ENCODE results near the gene PIK3R6. TPM values are rescaled to one million over a fixed set of nuclear protein-coding genes. Genes with fewer than 3 reads are reported as not detected.

Gene PIK3R6
- total and polyA plus RNA-seq, 10 of the 15 experiments (the other 5 are each of a cell fraction or from before 2014, with no cell fraction given) = 6.7 to 146 (median 68.2) TPM

GRCh38 chr17:8851600-8851999 is 15.9 kb downstream of the PIK3R6 start:
- no TSS peak for BruUV-seq (replicated peaks)
- Histone ChIP-seq H3K4me3 (0 out of 2 replicates have a peak overlapping the region, but pooled peaks have one; percentile 30), H3K4me1 (ENCODE audit: control insufficient read depth, insufficient read depth, low read length) (peaks cover 58% of the 10 kb centered on the region), H3K79me2 (ENCODE audit: control insufficient read depth, insufficient read depth, low read length) (peaks cover 69% of the 10 kb centered on the region), H3K36me3 (ENCODE audit: control insufficient read depth in 2 of 2, insufficient read depth in 2 of 2, low read length in 1 of 2) (peaks cover 23 to 49% of the 10 kb centered on the region in 2 experiments), H3K9ac (ENCODE audit: control insufficient read depth, insufficient read depth, low read length) (no peak overlapping the region; the same call in 1 of the 2 replicates), H2AFZ (ENCODE audit: control insufficient read depth, low read depth, low read length) (no peak overlapping the region), H4K20me1 (ENCODE audit: control insufficient read depth, insufficient read depth) (no peaks in the 10 kb centered on the region), H3K4me2 (ENCODE audit: control insufficient read depth, insufficient read depth) (peak overlapping the region; percentile 78), H3K9me3 (replicated peaks; ENCODE audit: control insufficient read depth, insufficient read depth, low read length) (peaks cover 6% of the 10 kb centered on the region; the same call in 2 of the 3 replicates), H3K27me3 (replicated peaks in 1 of 2; ENCODE audit: control insufficient read depth in 2 of 2, insufficient read depth in 2 of 2, low read length in 1 of 2) (no peaks in the 10 kb centered on the region), H3K27ac (ENCODE audit: control insufficient read depth, insufficient read depth) (peak overlapping the region; percentile 83)
- DNase-seq (ENCODE audit: low read depth, low spot score) (no peak), FAIRE-seq (peak; percentile 64), ATAC-seq (no peak)
- CTCF ChIA-PET = no interaction called here
- RAD21 ChIA-PET (ENCODE audit: unreplicated experiment) = interaction anchor here (2.5 kb wide), 1 partner anchor 41 kb away, joined by 17 read pairs; no protein-coding TSS in a partner anchor
- intact Hi-C loops (cut with micrococcal nuclease; ENCODE audit: unreplicated experiment) = no loop called here
- POLR2A ChIA-PET = no interaction called here
- WGBS (ENCODE audit: insufficient coverage, insufficient replicate concordance, low lambda C conversion rate, missing lambda C conversion rate) = 35% methylated on average over 5 of the region's 5 CpGs
- in situ Hi-C loops (cut with MboI) = no loop called here
- SMC1A ChIA-PET (ENCODE audit: uncharacterized antibody, unreplicated experiment) = interaction anchor here (2.6 kb wide), 1 partner anchor 43 kb away, joined by 28 read pairs; no protein-coding TSS in a partner anchor
- TF ChIP-seq ZNF592 (IDR thresholded peaks at IDR 0.05) (peak; percentile 31), ZSCAN29 (IDR thresholded peaks at IDR 0.05) (no peak), ZNF687 (IDR thresholded peaks at IDR 0.05) (peak; percentile 87), PKNOX1 (IDR thresholded peaks at IDR 0.05) (peak; percentile 74; the same call in 1 of the 2 replicates), MEF2B (IDR thresholded peaks at IDR 0.05; ENCODE audit: partially characterized antibody, poor library complexity, severe bottlenecking) (peak; percentile 50), ZNF24 (IDR thresholded peaks at IDR 0.05) (0 out of 2 replicates have a peak, but pooled peaks have one; percentile 11), MEF2A (IDR thresholded peaks at IDR 0.05; ENCODE audit: insufficient read depth, low read depth, low read length) (0 out of 2 replicates have a peak, but pooled peaks have one; percentile 80), BHLHE40 (IDR thresholded peaks at IDR 0.05; ENCODE audit: borderline replicate concordance in 1 of 2, low read depth in 2 of 2, low read length in 1 of 2) (peak in 1 of 2 experiments; percentile 15; a peak in 1 of 4 replicates), RAD51 (IDR thresholded peaks at IDR 0.05) (peak; percentile 50; the same call in 1 of the 2 replicates), TARDBP (IDR thresholded peaks at IDR 0.05; ENCODE audit: borderline replicate concordance) (no peak), NR2C1 (IDR thresholded peaks at IDR 0.05) (no peak), CBX3 (IDR thresholded peaks at IDR 0.05; ENCODE audit: borderline replicate concordance, low read depth) (no peak), PBX3 (IDR thresholded peaks at IDR 0.05; ENCODE audit: insufficient replicate concordance, low read depth, low read length) (no peak)

All from GM12878 (cell line).